Cardiac septum (tissue), 1 donor: ENCODE results near the gene MPP7. TPM values are rescaled to one million over a fixed set of nuclear protein-coding genes. Genes with fewer than 3 reads are reported as not detected.

ENCODE experiments used
- DNase-seq: peaks from one replicate; pipeline ENCODE4 v3.0.0-alpha.2; 2020; ENCODE audit warnings: low spot score
- intact Hi-C: fragments of 100-400 bp; cut with DNase I; formaldehyde crosslinking; loops from one replicate; pipeline ENCODE4 v1.14.0; 2022
- microRNA-seq: library from miRNA; unstranded; fragments of <30 nt; microRNA quantifications from one replicate; pipeline ENCODE4 v1.2.0, GENCODE V29; 2020
- total RNA-seq: library from RNA; stranded (reverse); fragmentation: NEBNext Ultra II Directional; extraction: Animal tissue kit (Norgen Biotek cat#: 25700); gene quantifications from one replicate; pipeline ENCODE4 v1.2.1, GENCODE V29; 2021
- donor health status: DM: no; HTN: no; CAD: no.

MPP7 gene
- total RNA-seq, 1 donor from 2014 or later, result 13.1 TPM

GRCh38 chr10:28278842-28279241 is 24.0 kb downstream of the MPP7 start:
- intact Hi-C loops, result no loop called here
- no peak for DNase-seq

GRCh38 chr10:28276384-28276783 is 26.5 kb downstream of the MPP7 start:
- intact Hi-C loops, result no loop called here
- DNase-seq, result no peak

GRCh38 chr10:28274475-28274874 is 28.4 kb downstream of the MPP7 start:
- no peak for DNase-seq
- intact Hi-C loops, result no loop called here

GRCh38 chr10:28273343-28273742 is 29.5 kb downstream of the MPP7 start:
- intact Hi-C loops, result no loop called here

GRCh38 chr10:28269842-28270456 is 32.9 kb downstream of the MPP7 start:
- intact Hi-C loops, result no loop called here

More at GRCh38 chr10:28273343-28273742, 29.5 kb downstream of the MPP7 start:
- no peak for DNase-seq

GRCh38 chr10:28266449-28267224 is 36.2 kb downstream of the MPP7 start:
- no peak for DNase-seq
- intact Hi-C loops, result no loop called here

More at GRCh38 chr10:28269842-28270456, 32.9 kb downstream of the MPP7 start:
- no peak for DNase-seq

- no peak for DNase-seq
- intact Hi-C loops, result no loop called here
Measured at GRCh38 chr10:28263136-28263857, 39.6 kb downstream of the MPP7 start.

- DNase-seq, result no peak
- intact Hi-C loops, result no loop called here
Measured at GRCh38 chr10:28256776-28257175, 46.1 kb downstream of the MPP7 start.

- no peak for DNase-seq
- intact Hi-C loops, result no loop called here
Measured at GRCh38 chr10:28254290-28254985, 48.4 kb downstream of the MPP7 start.

- intact Hi-C loops, result no loop called here
- no peak for DNase-seq
Measured at GRCh38 chr10:28253169-28253785, 49.6 kb downstream of the MPP7 start.

Small RNA genes lying within 50 kb of the gene (microRNA-seq; reads per million reads assigned to microRNA genes)
- gene MIR8086, result not detected

Other genes starting within 250 kb of the MPP7 start
- gene WAC, start 230.1 kb upstream of the MPP7 start, total RNA-seq, result 98.9 TPM